HEK293 (cell line): ENCODE data around the gene ACKR3.

Experiments used
- ATF2 ChIP-seq: fragments of 450-650 bp; formaldehyde crosslinking; IDR thresholded peaks from 2 replicates; pipeline ENCODE4 v1.5.1; 2016; ENCODE audit warnings: missing biosample characterization, missing genetic modification characterization, low read depth
- CTCF ChIP-seq: fragments of 450-650 bp; formaldehyde crosslinking; IDR thresholded peaks from 2 replicates; pipeline ENCODE4 v1.5.1; 2016; ENCODE audit warnings: missing biosample characterization, missing genetic modification characterization
- YY1 ChIP-seq: fragments of 450-650 bp; formaldehyde crosslinking; IDR thresholded peaks from 2 replicates; pipeline ENCODE4 v1.5.1; 2018; ENCODE audit warnings: missing biosample characterization, missing genetic modification characterization
- ZNF133 ChIP-seq: fragments of 450-650 bp; formaldehyde crosslinking; IDR thresholded peaks from 2 replicates; pipeline ENCODE4 v1.5.1; 2016; ENCODE audit warnings: missing biosample characterization, missing genetic modification characterization
- ZNF350 ChIP-seq: fragments of 450-650 bp; formaldehyde crosslinking; IDR thresholded peaks from 2 replicates; pipeline ENCODE4 v1.5.0; 2017; ENCODE audit warnings: missing biosample characterization, mild to moderate bottlenecking, missing genetic modification characterization
- ZNF76 ChIP-seq: fragments of 450-650 bp; formaldehyde crosslinking; IDR thresholded peaks from 2 replicates; pipeline ENCODE4; 2016; ENCODE audit warnings: low read depth, missing biosample characterization, missing genetic modification characterization, borderline replicate concordance

GRCh38 chr2:236546561-236547002 is 23.0 kb upstream of the ACKR3 start:
- no peak for TF ChIP-seq CTCF (tag by site-specific recombination)
- no peak for TF ChIP-seq ZNF133
- no peak for TF ChIP-seq ZNF350 (tag by site-specific recombination)
- no peak for TF ChIP-seq YY1
- TF ChIP-seq ATF2 (tag by site-specific recombination), result no peak
- TF ChIP-seq ZNF76, result no peak
